Uterus (tissue), 2 donors: ENCODE results near the gene CHRDL2.

Source experiments
- POLR2A ChIP-seq, 2 donors: fragments of 450-650 bp; IDR thresholded peaks; one replicate each; pipeline ENCODE4 v1.6.1; 2016; ENCODE audit warnings: antibody characterized with exemption in 2 of 2, mild to moderate bottlenecking in 1 of 2, moderate library complexity in 1 of 2
- TF ChIP-seq, protein P1 (sequence below), 4 experiments: fragments of 200-600 bp in 2 of 4; fragments of 450-650 bp in 2 of 4; sonication (generic) in 2 of 4; IDR thresholded peaks; one replicate each; pipeline ENCODE4 v1.5.1; 2016 to 2019; ENCODE audit warnings: antibody characterized with exemption in 4 of 4, mild to moderate bottlenecking in 2 of 4, moderate library complexity in 1 of 4

DNA sequence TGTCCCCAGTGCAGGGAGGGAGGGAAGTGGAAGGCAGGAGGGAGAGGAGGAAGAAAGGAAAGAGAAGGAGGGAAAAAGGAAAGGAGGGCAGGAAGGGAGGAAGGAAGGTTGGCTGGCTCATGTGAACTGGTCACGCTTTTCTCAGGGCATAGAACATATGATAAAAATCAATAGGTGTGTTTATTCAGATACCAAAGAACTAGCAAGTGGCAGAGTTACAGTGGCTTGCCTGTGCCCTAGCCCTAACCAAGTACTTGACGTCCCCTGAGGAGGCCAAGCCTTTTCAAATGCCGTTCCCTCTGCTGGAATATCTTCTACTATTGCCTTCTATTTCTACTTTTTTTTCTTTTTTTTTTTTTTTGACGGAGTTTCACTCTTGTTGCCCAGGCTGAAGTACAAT is 33.5 kb downstream of the CHRDL2 start:
- TF ChIP-seq, protein P1, sequence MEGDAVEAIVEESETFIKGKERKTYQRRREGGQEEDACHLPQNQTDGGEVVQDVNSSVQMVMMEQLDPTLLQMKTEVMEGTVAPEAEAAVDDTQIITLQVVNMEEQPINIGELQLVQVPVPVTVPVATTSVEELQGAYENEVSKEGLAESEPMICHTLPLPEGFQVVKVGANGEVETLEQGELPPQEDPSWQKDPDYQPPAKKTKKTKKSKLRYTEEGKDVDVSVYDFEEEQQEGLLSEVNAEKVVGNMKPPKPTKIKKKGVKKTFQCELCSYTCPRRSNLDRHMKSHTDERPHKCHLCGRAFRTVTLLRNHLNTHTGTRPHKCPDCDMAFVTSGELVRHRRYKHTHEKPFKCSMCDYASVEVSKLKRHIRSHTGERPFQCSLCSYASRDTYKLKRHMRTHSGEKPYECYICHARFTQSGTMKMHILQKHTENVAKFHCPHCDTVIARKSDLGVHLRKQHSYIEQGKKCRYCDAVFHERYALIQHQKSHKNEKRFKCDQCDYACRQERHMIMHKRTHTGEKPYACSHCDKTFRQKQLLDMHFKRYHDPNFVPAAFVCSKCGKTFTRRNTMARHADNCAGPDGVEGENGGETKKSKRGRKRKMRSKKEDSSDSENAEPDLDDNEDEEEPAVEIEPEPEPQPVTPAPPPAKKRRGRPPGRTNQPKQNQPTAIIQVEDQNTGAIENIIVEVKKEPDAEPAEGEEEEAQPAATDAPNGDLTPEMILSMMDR (IDR thresholded peaks at IDR 0.05), result no peak
- no peak for TF ChIP-seq POLR2A (IDR thresholded peaks at IDR 0.05)
